HFFc6 (cell line): ENCODE measurements around the gene RNF128. TPM values are rescaled to one million over a fixed set of nuclear protein-coding genes. Genes with fewer than 3 reads are reported as not detected.
A peak's percentile ranks its signal among the peaks of the same experiment; 100 is the strongest.

Source experiments
- DNase-seq: peaks from one replicate; pipeline ENCODE4 v3.0.0-alpha.2; 2018
- H3K27ac Mint-ChIP-seq: 2 replicates; pipeline ENCODE4 v1.8.0; 2020; ENCODE audit warnings: mild to moderate bottlenecking, mixed read lengths
- H3K27me3 Mint-ChIP-seq: 2 replicates; pipeline ENCODE4 v1.8.0; 2021; ENCODE audit warnings: mild to moderate bottlenecking, moderate library complexity, mixed read lengths; ENCODE audit not compliant: insufficient read depth
- H3K36me3 Mint-ChIP-seq: 2 replicates; pipeline ENCODE4 v1.8.0; 2021; ENCODE audit warnings: low read depth, mixed read lengths
- H3K4me1 Mint-ChIP-seq: 2 replicates; pipeline ENCODE4 v1.8.0; 2020; ENCODE audit warnings: low read depth, mixed read lengths
- H3K4me3 Mint-ChIP-seq: 2 replicates; pipeline ENCODE4 v1.8.0; 2020; ENCODE audit warnings: mild to moderate bottlenecking, moderate library complexity, mixed read lengths
- H3K9me3 Mint-ChIP-seq: 2 replicates; pipeline ENCODE4 v1.8.0; 2020; ENCODE audit warnings: mild to moderate bottlenecking, mixed read lengths
- total RNA-seq, 6 experiments: library from RNA; stranded (reverse); fragmentation: NEBNext Ultra II Directional; extraction: Animal tissue kit (Norgen Biotek cat#: 25700); gene quantifications; 2 replicates in 1 of 6; 3 replicates in 5 of 6; pipeline ENCODE4 v1.2.3, GENCODE V29; 2021
- TF ChIP-seq, protein P1 (sequence below): fragments of 200-600 bp; sonication (generic); IDR thresholded peaks from 2 replicates; pipeline ENCODE4 v1.5.0; 2021; ENCODE audit warnings: antibody characterized with exemption, mild to moderate bottlenecking

Gene RNF128
- total RNA-seq, 6 experiments from 2014 or later: 0.07 to 0.14 (median 0.07) TPM; not detected in 2

DNA sequence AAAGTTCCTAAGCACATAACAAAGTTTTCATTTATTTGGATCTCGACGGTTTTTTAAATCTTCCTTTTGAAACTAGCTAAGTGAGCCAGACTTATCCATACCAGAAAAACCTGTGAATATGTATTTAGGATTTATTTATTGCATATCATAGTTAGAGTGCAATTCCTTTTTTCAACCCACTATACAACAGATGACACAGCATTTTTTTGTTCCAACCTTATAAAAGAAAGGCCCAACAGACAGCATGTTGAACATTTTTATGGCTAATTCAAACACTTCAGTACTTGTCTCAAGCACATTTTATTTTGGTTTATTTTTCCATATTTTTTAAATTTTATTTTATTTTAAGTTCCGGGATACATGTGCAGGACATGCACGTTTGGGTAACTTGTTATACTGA lies 15.1 kb upstream of the RNF128 start:
- TF ChIP-seq, protein P1, sequence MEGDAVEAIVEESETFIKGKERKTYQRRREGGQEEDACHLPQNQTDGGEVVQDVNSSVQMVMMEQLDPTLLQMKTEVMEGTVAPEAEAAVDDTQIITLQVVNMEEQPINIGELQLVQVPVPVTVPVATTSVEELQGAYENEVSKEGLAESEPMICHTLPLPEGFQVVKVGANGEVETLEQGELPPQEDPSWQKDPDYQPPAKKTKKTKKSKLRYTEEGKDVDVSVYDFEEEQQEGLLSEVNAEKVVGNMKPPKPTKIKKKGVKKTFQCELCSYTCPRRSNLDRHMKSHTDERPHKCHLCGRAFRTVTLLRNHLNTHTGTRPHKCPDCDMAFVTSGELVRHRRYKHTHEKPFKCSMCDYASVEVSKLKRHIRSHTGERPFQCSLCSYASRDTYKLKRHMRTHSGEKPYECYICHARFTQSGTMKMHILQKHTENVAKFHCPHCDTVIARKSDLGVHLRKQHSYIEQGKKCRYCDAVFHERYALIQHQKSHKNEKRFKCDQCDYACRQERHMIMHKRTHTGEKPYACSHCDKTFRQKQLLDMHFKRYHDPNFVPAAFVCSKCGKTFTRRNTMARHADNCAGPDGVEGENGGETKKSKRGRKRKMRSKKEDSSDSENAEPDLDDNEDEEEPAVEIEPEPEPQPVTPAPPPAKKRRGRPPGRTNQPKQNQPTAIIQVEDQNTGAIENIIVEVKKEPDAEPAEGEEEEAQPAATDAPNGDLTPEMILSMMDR: no peak
- H3K4me1 Mint-ChIP-seq: peaks cover 34% of the 10 kb centered on the region
- no peaks in the 10 kb centered on the region for H3K36me3 Mint-ChIP-seq
- H3K27ac Mint-ChIP-seq: no peak overlapping the region
- no peaks in the 10 kb centered on the region for H3K9me3 Mint-ChIP-seq
- no peak for DNase-seq
- H3K4me3 Mint-ChIP-seq: no peak overlapping the region
- no peaks in the 10 kb centered on the region for H3K27me3 Mint-ChIP-seq

DNA sequence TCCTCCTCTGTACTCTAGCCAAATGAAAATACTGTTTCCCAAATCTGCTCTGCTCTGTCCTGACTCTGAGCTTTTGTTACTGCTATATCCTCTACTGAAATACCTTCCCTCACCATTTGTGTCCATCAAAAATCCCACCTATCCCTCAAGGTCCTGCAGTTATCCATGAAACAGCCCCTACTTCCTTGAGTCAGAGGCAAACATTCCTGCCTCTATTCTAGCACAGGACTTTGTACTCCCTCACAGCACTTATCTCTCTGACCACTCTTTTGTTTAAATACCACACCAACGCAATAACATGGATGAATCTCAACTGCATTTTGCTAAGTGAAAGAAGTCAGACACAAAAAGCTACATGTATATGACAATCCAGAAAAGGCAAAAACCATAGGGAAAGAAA lies 10.5 kb upstream of the RNF128 start:
- no peak for DNase-seq
- peaks cover 12% of the 10 kb centered on the region for H3K4me1 Mint-ChIP-seq
- H3K27ac Mint-ChIP-seq: no peak overlapping the region
- no peaks in the 10 kb centered on the region for H3K9me3 Mint-ChIP-seq
- no peaks in the 10 kb centered on the region for H3K27me3 Mint-ChIP-seq
- H3K36me3 Mint-ChIP-seq: no peaks in the 10 kb centered on the region
- H3K4me3 Mint-ChIP-seq: no peak overlapping the region
- TF ChIP-seq, protein P1: no peak

DNA sequence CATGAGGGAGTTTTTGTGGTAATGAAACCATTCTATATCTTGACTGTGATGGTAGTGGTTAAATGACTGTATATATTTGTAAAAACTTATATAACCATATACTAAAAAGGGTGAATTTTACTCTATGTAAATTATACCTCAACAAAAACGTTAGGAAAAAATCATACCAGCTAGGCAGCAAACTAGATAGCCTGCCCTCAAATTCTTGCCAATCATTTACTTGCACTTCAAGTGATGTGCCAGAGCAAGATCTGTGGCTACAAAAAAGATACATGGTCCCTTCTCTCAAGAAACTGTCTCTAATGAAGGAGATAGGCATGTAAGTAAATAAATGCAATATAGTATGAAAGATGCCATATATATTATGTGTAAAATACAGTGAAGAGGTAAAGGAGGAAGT lies 10.0 kb upstream of the RNF128 start:
- DNase-seq: no peak
- Mint-ChIP-seq H3K4me3 (no peak overlapping the region), H3K27me3 (no peaks in the 10 kb centered on the region), H3K27ac (no peak overlapping the region), H3K4me1 (peaks cover 8% of the 10 kb centered on the region), H3K9me3 (no peaks in the 10 kb centered on the region), H3K36me3 (no peaks in the 10 kb centered on the region)
- TF ChIP-seq, protein P1: no peak

DNA sequence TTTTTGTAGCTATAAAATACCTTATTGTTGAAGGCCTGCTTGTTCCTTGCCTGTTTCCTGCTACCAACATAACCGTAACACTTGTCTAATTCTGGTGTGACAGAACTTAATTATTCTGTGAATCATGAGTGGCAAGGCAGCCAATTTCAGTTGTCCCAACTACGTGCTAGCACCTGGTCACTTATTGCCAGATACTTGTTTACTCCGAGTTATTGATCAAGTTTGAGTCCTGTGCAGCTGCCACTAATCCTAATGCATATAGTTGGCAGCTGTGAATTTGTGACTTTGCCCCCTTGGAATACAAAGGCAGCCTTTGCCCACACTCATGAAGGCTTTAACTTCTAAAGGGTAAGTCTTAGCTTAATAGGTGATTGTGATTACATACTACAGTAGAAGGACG lies 7.8 kb upstream of the RNF128 start:
- TF ChIP-seq, protein P1: no peak
- Mint-ChIP-seq H3K36me3 (no peaks in the 10 kb centered on the region), H3K4me3 (no peak overlapping the region), H3K9me3 (no peaks in the 10 kb centered on the region), H3K27me3 (no peaks in the 10 kb centered on the region; the same call in 1 of the 2 replicates), H3K4me1 (no peaks in the 10 kb centered on the region), H3K27ac (no peak overlapping the region)
- DNase-seq: no peak

DNA sequence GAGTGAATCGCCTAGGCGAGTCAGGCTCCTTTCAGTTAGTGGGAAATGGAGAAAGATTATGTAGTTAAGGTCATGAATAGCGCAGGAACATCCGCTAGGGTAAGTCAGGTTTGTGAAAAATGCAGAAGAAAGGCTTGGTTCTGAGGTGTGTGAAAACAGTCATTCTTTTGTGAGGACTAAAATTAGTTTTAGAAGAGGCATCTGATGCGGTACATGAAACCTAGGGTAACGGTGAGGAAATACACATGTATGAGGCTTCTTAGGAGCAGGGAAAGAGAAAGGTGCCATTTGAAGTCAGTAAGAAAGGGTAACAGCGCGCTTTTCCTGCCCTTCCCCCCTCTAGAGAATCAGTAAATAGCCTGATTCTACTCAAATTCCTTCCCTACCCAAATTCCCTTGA lies 570 bp upstream of the RNF128 start:
- H3K9me3 Mint-ChIP-seq: no peaks in the 10 kb centered on the region
- H3K27ac Mint-ChIP-seq: no peak overlapping the region
- no peak for DNase-seq
- peak overlapping the region; percentile 88 for H3K4me3 Mint-ChIP-seq
- no peaks in the 10 kb centered on the region for H3K36me3 Mint-ChIP-seq
- H3K27me3 Mint-ChIP-seq: peaks cover 4% of the 10 kb centered on the region
- no peaks in the 10 kb centered on the region; the same call in 1 of the 2 replicates for H3K4me1 Mint-ChIP-seq
- TF ChIP-seq, protein P1: no peak

DNA sequence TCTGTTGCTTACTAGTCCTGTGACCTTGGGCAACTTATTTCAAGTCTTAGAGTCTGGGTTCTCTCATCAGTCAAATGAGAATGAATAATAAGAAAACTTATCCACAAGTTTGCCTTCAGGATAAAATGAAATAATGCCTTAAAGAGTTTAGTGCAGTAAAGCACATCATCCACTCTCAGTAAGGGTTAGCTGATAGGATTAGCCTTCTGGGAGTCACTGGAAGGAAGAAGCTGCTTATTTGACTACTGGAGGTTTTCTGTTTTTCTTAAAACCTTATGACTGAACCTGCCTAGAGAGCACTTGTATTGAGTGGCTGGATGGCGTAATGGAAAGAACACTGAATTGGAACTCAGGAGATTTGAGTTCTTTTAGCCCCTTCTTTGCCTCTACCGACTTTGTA lies 1.8 kb downstream of the RNF128 start:
- TF ChIP-seq, protein P1: no peak

More for the DNA sequence above, 1.8 kb downstream of the RNF128 start:
- DNase-seq: no peak
- Mint-ChIP-seq H3K4me3 (no peak overlapping the region), H3K27me3 (peaks cover 4% of the 10 kb centered on the region; the same call in 1 of the 2 replicates), H3K27ac (no peak overlapping the region), H3K9me3 (no peaks in the 10 kb centered on the region), H3K36me3 (no peaks in the 10 kb centered on the region), H3K4me1 (no peaks in the 10 kb centered on the region; the same call in 1 of the 2 replicates)
